GM19452 (cell line): ENCODE results near the gene CGB8.

Experiments
- ATAC-seq: cut with Tn5 transposase; IDR thresholded peaks from one replicate; pipeline ENCODE4 v1.9.1; 2021; ENCODE audit not compliant: unreplicated experiment

Gene CGB8

DNA sequence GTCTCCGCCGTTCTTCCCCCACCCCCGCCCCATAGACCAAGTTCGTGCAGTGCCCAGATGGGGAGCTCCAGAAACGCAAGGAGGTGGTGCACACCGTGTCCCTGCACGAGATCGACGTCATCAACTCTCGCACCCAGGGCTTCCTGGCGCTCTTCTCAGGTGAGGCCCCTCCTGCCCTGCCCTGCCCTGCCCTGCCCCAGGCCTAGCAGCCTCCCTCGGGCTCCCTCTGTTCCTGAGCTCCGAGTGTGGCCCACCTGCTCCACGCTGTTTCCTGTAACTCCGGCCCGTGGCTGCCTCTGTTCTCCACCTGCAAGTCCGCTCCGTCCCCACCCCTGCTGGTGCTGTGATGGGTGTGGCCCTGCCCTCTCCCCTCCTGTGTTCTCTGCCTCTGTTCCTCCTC lies 38.5 kb downstream of the CGB8 start:
- ATAC-seq: no peak

DNA sequence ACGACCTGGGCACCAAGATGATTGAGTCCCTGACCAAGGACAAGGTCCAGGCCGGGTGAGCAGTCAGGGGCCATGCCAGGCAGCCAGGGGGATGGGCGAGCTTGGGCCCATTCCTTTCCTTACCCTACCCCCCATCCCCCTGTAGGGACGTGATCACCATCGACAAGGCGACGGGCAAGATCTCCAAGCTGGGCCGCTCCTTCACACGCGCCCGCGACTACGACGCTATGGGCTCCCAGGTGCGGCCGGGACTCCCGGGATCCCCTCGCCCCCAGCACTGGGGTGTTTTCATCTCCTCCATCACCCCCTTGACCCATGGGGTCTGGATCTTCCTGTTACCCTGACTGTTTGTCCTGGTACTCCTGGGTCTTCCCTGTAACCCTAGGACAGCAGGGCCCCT lies 39.1 kb downstream of the CGB8 start:
- ATAC-seq: no peak

DNA sequence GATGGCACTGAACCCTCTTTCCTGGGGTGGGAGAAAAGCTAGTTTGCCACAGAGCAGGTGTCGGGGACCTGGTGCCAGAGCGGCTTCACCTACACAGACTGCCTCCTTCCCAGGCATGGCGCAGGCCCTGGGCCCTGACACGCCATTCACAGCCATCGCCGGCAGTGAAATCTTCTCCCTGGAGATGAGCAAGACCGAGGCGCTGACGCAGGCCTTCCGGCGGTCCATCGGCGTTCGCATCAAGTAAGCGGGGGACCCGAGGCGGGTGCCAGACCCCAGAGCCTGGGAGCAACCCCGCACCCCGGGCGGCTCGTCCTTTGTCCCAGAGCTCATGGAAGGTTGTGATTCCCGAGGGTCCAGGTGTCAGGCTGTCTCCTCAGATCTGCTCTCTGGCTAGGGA lies 42.0 kb downstream of the CGB8 start:
- ATAC-seq: no peak

DNA sequence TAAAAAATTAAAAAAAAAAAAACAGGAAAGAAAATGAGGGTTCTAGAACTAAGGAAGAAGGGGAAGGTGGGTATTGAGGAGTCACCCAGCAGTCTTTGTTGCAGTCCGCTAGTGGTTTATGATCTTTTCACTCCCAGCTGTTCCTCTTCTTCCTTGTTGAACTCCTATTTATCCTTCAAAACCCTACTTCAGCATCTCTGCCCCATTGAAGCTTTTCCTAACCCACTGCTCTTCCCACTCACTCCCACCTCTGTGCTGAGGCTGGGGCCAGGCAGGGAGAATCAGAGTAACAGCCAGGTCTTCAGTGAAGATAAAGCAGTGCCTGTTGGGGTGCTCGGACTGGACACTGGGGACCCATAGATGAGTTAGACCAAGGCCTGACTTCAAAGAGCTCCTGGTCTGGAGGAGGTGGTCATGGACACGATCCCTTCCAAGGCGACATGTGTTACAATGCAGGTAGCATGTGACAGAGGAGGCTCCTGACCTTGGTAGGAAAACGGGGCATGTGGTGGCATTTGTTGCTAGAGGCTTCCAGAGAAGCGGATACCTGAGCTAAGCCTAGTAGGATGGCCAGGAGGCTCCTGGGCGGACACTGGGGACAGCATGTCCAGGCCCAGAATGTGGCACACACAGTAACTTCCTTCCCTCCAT lies 43.8 kb downstream of the CGB8 start:
- no peak for ATAC-seq

DNA sequence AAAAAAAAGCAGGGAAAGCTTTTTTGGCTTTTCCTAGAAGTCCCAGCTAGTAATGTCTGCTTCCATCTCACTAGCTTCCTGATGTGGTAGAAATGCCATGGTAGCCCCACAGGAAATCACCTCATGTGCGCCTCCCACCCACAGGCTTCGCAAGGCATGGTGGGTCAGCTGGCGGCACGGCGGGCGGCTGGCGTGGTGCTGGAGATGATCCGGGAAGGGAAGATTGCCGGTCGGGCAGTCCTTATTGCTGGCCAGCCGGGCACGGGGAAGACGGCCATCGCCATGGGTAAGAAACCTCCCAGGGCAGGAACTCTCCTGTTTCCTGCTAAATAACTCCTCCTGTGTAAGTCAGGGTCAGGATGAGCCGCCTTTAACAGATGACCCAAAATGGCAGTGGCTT lies 44.8 kb downstream of the CGB8 start:
- ATAC-seq: no peak

DNA sequence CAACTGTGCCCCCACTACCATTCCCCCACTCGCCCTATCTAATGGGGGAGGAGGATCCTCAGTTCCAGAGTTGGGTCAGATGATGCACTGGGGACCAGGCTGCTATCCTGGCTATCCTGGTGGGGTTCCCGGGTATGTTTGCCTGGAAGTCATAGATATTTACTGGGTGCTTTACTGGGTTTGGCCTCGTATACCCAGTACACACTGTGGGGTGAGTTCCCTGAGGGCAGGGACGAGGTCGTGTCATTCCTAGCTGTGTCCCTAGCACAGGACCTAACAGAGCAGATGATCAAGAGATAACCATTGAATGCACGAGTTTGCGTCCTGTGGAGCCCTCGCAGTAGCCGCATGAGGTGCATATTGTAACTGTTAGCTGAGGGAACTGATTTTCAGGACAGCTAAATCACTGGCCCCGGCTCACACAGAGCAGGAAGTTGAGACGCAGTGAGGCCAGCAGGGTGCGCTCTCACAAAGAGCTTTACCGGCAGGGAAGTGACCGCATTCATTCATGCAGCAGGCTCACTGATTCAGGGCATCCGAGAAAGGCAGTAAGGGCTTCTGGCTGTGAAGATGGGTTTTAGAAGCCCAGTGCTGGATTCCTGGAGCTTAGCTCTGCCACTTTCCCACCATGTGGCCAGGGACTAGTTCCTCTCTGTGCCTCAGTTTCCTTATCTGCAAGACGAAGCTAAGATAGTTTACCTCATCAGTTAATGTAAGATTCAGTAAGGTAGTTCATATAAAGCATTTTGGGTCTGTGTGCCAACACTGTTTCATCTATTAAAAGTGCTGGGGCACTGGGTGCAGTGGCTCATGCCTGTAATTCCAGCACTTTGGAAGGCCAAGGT lies 49.2 kb downstream of the CGB8 start:
- ATAC-seq: no peak

DNA sequence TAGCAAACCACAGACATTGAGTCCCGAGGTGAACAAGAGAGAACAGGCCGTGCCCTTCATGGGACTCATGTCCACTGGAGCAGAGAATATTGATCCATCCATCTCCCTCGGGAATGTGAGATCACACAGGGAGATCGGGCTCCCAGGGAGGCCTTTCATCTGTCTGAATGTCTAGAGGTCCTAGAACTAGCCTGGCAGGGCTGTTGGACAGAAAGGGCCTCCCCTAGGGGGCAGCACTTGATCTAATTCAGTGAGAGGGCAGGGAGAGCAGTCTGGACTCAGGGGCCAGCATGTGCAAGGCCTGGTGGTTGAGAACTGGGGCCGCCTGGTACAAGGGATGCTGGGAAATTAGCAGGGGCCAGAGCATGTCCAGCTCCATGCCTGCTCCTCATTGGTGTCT lies 50.9 kb downstream of the CGB8 start:
- ATAC-seq: no peak
